Adipose tissue (tissue), 3 donors: Measurements from ENCODE around the gene SAG. TPM values are rescaled to one million over a fixed set of nuclear protein-coding genes. Genes with fewer than 3 reads are reported as not detected.

Experiments
- H3K27ac ChIP-seq: one replicate; pipeline ENCODE4 v1.5.1; 2013; ENCODE audit warnings: low read depth, low read length
- WGBS, 3 donors: extraction: QIAGEN DNeasy Blood & Tissue Kit; methylation state at CpG; one replicate each; pipeline ENCODE4 v1.1.7; 2013; 5-methylcytosine and 5-hydroxymethylcytosine counted together
- polyA plus RNA-seq, 3 donors: library from polyadenylated mRNA; stranded (reverse); fragments of 200-250 nt; gene quantifications; one replicate each; pipeline ENCODE4 v1.2.3, GENCODE V29; 2013
- donor health status: healthy with polysubstance abuse.
- donor health status: Bipolar disorder and iron deficiency.
- donor health status: healthy.

The SAG gene
- under 1 TPM in 1 of 3 donors, not detected in 2; 0.67 TPM for polyA plus RNA-seq

- WGBS, 3 donors = 78 to 82% (median 82%) methylated on average over 7 of the region's 7 CpGs
- H3K27ac ChIP-seq = no peak within 1 kb of the TSS
Measured at GRCh38 chr2:233307565-233307964, at the start of gene SAG. Gene SAG (plus strand): TSS chr2:233307816. CDS start chr2:233309190, 1,374 bp downstream.

DNA sequence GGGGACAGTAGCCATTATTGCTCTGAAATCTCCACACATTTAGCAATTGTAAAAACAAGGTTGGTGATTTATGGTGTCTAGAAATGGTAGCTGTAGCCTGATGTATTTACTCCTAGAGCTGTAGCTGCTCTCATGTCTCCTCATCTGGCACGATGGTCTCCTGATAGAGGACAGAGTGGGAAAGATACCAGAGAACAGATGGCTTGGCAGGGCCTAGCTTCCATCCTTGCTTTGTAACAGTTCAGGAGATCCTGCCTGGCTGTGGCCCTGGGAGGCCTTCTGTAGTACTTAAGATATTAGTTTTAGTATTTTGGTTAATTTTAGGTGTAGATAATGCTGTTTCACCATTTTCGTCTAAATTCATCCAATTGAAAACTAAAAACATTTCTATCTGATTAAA lies 49.4 kb upstream of the SAG start:
- no peak overlapping the region for H3K27ac ChIP-seq
- 93 to 96% (median 93%) methylated on average over 2 of the region's 2 CpGs for WGBS, 3 donors

GRCh38 chr2:233259730-233260129 lies 47.9 kb upstream of the SAG start:
- H3K27ac ChIP-seq = no peak overlapping the region

GRCh38 chr2:233260661-233261060 lies 47.0 kb upstream of the SAG start:
- 95 to 97% (median 96%) methylated on average over 5 of the region's 5 CpGs for WGBS, 3 donors
- H3K27ac ChIP-seq = no peak overlapping the region

More at GRCh38 chr2:233259730-233260129, 47.9 kb upstream of the SAG start:
- 85 to 93% (median 92%) methylated on average over 1 of the region's 1 CpG for WGBS, 3 donors

- no peak overlapping the region for H3K27ac ChIP-seq
- 84 to 88% (median 86%) methylated on average over 9 of the region's 9 CpGs for WGBS, 3 donors
Measured at GRCh38 chr2:233261819-233262555, 45.6 kb upstream of the SAG start.

DNA sequence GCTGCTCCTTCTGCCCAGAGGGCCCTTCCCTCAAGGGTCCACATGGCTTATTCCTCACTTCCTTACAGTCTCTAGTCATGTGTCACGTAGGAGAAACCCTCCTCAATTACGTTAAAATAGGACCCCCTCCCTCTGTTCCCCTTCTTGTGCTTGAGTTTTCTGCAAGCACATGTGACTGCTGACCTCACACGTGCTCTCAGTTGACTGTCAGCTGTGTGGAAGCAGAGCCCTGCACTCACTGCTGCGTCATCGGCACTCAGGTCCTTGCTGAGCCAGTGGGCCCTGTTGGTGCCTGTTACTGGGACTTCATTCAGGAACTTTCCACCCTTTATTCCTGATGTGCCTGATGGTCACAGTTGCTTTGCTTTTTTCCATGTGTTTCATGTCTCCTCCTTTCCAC lies 45.1 kb upstream of the SAG start:
- 77 to 90% (median 90%) methylated on average over 5 of the region's 5 CpGs for WGBS, 3 donors
- H3K27ac ChIP-seq = no peak overlapping the region

DNA sequence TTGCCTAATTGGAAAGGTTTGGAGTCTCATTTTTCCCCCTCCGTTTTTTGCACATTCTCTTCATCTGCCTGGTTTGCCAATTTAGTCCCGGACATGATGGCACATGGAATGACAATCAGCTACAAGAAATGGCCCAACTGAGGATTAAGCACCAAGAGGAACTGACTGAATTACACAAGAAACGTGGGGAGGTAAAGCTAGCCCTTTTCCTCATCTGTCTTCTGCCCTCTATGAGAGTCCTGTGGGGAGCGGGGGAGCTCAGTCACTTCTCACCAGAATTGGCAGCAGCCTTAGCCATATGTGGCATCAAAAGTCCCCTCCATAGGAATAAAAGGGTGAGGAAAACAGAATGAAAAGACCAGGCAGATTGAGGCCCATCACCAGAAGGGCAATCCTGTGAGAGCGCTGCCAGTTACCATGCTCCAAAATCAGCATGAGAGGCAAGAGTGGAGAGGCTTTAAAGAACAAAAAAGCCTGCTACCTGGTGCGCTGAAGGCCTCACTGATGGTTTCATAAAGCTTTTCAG lies 44.5 kb upstream of the SAG start:
- WGBS, 3 donors = 83 to 89% (median 88%) methylated on average over 6 of the region's 6 CpGs
- H3K27ac ChIP-seq = no peak overlapping the region

GRCh38 chr2:233264667-233265066 lies 42.9 kb upstream of the SAG start:
- no peak overlapping the region for H3K27ac ChIP-seq
- 85 to 92% (median 85%) methylated on average over 8 of the region's 8 CpGs for WGBS, 3 donors

- 94 to 97% (median 95%) methylated on average over 10 of the region's 10 CpGs for WGBS, 3 donors
Measured at GRCh38 chr2:233265899-233266431, 41.7 kb upstream of the SAG start.

GRCh38 chr2:233266481-233266880 lies 41.1 kb upstream of the SAG start:
- WGBS, 3 donors = 92 to 97% (median 96%) methylated on average over 4 of the region's 4 CpGs
- no peak overlapping the region for H3K27ac ChIP-seq

More at GRCh38 chr2:233265899-233266431, 41.7 kb upstream of the SAG start:
- H3K27ac ChIP-seq = no peak overlapping the region

GRCh38 chr2:233267516-233268245 lies 39.9 kb upstream of the SAG start:
- H3K27ac ChIP-seq = no peak overlapping the region
- WGBS, 3 donors = 69 to 85% (median 70%) methylated on average over 6 of the region's 6 CpGs

DNA sequence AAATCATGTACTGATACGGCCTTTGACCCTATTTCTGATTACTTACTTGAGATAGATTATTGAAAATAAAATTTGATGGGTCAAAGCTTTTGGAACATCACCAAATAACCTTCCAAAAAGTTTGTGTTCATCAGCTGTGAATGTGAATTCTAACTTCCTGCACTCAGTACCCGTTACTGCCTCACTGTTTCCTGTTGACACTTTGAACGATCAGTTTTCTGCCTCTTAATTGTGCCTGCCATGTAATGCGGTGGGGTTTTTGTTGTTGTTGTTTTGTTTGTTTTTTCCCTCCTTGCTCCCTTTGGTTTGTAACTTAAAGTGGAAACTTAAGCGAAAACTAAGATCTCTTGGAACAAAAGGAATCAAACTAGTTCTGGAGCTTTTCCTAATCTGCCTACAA lies 37.2 kb upstream of the SAG start:
- 56 to 90% (median 60%) methylated on average over 5 of the region's 5 CpGs for WGBS, 3 donors
- no peak overlapping the region for H3K27ac ChIP-seq

GRCh38 chr2:233270951-233271350 lies 36.7 kb upstream of the SAG start:
- H3K27ac ChIP-seq = no peak overlapping the region

GRCh38 chr2:233271693-233272092 lies 35.9 kb upstream of the SAG start:
- WGBS, 3 donors = 45 to 91% (median 91%) methylated on average over 2 of the region's 2 CpGs
- H3K27ac ChIP-seq = no peak overlapping the region

More at GRCh38 chr2:233270951-233271350, 36.7 kb upstream of the SAG start:
- WGBS, 3 donors = 59 to 89% (median 88%) methylated on average over 4 of the region's 4 CpGs

- H3K27ac ChIP-seq = no peak overlapping the region
- 85 to 98% (median 87%) methylated on average over 6 of the region's 6 CpGs for WGBS, 3 donors
Measured at GRCh38 chr2:233273120-233273519, 34.5 kb upstream of the SAG start.

DNA sequence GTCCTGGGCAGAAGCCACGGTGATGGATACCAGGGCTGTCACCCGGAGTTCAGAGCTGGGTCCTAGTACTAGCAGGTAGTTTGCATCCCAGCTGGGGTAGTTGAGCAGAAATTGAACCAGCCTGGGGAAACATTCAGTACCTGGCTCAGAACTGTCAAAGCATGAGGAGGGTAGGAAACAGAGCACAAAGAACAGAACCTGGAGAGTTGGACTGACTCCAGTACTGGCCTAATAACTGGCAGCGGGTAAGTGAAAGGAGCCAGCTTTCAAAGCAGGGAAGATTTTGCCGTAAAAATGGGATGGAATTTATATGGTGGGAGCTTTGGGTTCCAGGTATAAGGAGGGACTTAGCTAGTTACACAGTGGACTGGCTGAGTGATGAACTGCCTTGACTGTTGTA lies 32.4 kb upstream of the SAG start:
- WGBS, 3 donors = 90 to 98% (median 90%) methylated on average over 4 of the region's 4 CpGs
- H3K27ac ChIP-seq = no peak overlapping the region

DNA sequence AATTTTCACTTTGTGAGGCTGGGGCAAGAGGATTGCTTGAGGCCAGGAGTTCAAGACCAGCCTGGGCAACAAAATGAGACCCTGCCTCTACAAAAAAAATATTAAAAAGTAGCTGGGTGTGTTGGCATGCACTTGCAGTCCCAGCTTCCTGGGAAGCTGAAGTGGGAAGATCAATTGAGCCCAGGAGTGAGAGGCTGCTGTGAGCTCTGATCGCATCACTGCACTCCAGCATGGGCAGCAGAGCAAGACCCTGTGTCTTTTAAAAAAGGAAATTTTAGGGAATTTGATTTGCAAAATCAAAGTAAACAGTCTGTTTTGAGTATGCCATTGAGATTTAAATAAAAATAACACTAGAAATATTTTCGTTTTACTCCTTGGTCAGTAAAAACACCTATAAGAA lies 28.7 kb upstream of the SAG start:
- H3K27ac ChIP-seq = no peak overlapping the region
- 88 to 97% (median 91%) methylated on average over 2 of the region's 2 CpGs for WGBS, 3 donors

GRCh38 chr2:233280114-233280693 lies 27.4 kb upstream of the SAG start:
- WGBS, 3 donors = 67 to 84% (median 78%) methylated on average over 4 of the region's 4 CpGs
- H3K27ac ChIP-seq = no peak overlapping the region

GRCh38 chr2:233281553-233281952 lies 26.1 kb upstream of the SAG start:
- WGBS, 3 donors = 92 to 94% (median 92%) methylated on average over 4 of the region's 4 CpGs
- no peak overlapping the region for H3K27ac ChIP-seq
